Tibial nerve (tissue), 4 donors: ENCODE data around the gene MON2.

ENCODE experiments used
- EP300 ChIP-seq, 2 donors: sonication (generic); formaldehyde crosslinking; IDR thresholded peaks; one replicate each; pipeline ENCODE4 v1.6.1; 2017; ENCODE audit warnings: antibody characterized with exemption in 2 of 2, mild to moderate bottlenecking in 1 of 2
- POLR2A ChIP-seq, 2 donors: fragments of 450-650 bp; IDR thresholded peaks; one replicate each; pipeline ENCODE4 v1.6.1; 2017; ENCODE audit warnings: antibody characterized with exemption in 2 of 2, mild to moderate bottlenecking in 2 of 2, moderate library complexity in 2 of 2
- TF ChIP-seq, protein P1 (sequence below), 5 experiments: fragments of 200-600 bp in 3 of 5; fragments of 450-650 bp in 2 of 5; sonication (generic) in 3 of 5; IDR thresholded peaks; one replicate each; pipeline ENCODE4 v1.5.1; 2016 to 2019; ENCODE audit warnings: antibody characterized with exemption in 5 of 5, mild to moderate bottlenecking in 3 of 5, moderate library complexity in 2 of 5

DNA sequence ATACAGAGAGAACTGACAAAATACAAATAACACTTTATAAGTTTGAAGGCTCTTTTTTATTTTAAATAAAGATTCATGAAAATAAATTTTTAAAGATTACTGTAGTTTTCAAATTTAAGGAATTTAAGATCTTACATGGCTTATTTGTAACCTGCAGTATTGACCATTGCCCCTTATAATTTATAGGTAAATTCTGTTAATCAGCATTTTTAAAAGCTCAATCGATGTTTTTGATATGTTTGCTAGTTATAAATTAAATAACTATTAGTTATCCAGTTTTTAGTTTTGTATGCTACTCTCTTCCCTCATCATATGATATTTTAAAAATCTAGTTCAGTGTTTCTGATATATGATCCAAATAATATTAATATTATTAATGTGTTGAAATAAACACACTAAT, 109.9 kb downstream of the MON2 start:
- TF ChIP-seq, protein P1, sequence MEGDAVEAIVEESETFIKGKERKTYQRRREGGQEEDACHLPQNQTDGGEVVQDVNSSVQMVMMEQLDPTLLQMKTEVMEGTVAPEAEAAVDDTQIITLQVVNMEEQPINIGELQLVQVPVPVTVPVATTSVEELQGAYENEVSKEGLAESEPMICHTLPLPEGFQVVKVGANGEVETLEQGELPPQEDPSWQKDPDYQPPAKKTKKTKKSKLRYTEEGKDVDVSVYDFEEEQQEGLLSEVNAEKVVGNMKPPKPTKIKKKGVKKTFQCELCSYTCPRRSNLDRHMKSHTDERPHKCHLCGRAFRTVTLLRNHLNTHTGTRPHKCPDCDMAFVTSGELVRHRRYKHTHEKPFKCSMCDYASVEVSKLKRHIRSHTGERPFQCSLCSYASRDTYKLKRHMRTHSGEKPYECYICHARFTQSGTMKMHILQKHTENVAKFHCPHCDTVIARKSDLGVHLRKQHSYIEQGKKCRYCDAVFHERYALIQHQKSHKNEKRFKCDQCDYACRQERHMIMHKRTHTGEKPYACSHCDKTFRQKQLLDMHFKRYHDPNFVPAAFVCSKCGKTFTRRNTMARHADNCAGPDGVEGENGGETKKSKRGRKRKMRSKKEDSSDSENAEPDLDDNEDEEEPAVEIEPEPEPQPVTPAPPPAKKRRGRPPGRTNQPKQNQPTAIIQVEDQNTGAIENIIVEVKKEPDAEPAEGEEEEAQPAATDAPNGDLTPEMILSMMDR (IDR thresholded peaks at IDR 0.05) = no peak
- TF ChIP-seq EP300 (IDR thresholded peaks at IDR 0.05) (no peak), POLR2A (IDR thresholded peaks at IDR 0.05) (no peak)
